ENCODE results near the gene IFT74.
A peak's percentile ranks its signal among the peaks of the same experiment; 100 is the strongest.

The IFT74 gene

GRCh38 chr9:26975728-26976707, 19.8 kb downstream of the IFT74 start:
- peak; percentile 2 to 27 for DNase-seq

- no peak for DNase-seq
These were observed 27.1 kb downstream of the IFT74 start for GRCh38 chr9:26983340-26983739.

GRCh38 chr9:26995810-26996209, 39.6 kb downstream of the IFT74 start:
- no peak for DNase-seq

GRCh38 chr9:27003426-27004077, 47.3 kb downstream of the IFT74 start:
- no peak for DNase-seq

- no peak for DNase-seq
These were observed 49.3 kb downstream of the IFT74 start, which contains the start of gene LRRC19 for GRCh38 chr9:27005491-27005890. TSS of gene LRRC19 (minus strand) at chr9:27005672. CDS start at chr9:26999694, 5,978 bp downstream.

GRCh38 chr9:27019589-27019988, 63.4 kb downstream of the IFT74 start:
- DNase-seq = no peak

DNA sequence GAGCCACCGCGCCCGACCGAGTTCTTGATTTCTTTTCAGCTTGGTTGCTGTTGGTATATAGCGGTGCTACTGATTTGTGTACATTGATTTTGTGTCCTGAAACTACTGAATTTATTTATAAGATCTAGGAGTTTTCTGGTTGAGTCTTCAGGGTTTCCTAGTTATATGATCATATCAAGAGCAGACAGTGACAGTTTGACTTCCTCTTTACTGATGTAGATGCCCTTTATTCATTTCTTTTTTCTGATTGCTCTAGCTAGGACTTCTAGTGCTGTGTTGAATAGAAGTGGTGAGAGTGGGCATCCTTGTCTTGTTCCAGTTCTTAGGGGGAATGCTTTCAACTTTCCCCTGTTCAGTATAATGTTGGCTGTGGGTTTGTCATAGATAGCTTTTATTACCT, 66.7 kb downstream of the IFT74 start:
- DNase-seq = no peak

GRCh38 chr9:27029186-27029585, 73.0 kb downstream of the IFT74 start:
- no peak for DNase-seq

DNA sequence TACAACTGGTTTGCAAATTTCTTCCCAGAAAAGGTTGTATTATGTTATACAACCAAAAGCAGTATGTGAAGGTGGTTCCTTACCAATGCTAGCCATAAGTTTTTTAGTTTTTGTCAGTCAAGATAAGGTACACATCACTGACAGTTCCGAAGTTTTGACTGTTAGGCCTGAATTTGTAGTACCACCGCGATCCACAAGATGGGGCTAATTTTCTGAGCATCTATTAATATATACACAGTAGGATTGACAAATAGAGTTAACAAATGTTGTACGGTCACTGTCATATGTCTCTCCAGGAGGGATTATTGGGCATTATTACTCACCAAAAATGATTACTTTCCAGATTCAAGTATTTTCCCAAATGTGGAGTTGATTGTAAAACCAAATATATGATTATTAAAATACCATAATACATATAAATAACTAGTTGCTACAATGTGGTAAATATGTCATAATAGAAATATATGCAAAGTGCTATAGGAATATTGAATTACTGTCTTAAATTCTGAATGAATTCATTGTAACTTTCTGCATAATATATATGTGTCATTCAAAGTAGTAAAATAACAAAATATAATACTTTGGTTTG, 77.7 kb downstream of the IFT74 start:
- DNase-seq = peak; percentile 2 to 74

DNA sequence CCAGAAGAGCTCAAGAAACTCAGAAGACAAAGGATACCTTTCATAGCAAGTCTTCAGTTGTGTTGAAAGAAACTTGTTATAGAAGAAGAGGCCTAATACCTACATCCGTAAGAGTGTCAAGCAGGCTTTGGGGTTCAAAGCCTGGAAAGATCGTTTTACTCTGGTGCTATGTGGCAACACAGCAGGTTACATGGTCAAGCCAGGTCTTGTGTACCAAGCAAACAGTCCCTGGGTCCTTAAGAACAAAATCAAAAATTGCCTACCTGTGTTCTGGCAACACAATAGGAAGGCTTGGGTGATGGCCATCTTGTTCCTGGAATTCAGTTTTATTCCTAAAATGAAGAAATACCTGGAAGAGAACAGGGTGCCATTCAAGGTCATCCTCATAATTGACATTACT, 81.3 kb downstream of the IFT74 start:
- no peak for DNase-seq

DNA sequence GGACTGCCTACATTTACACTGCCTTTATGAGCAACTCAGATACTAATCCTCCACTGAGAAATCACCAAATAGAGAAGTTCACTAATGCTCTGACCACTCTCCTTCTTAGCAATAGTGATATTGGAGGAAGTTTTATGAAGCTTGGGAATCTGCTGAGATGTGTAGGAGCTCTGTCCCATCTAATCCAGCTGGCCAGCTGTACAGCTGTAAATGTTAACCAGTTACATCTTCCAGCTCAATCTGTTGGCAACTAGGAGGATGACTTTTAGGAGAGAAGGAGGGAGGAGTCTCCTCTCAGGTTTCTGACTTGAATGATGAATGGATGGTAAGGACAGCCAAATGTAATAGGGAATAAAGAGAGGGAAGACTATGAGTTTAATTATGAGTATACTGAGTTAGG, 85.5 kb downstream of the IFT74 start:
- DNase-seq = no peak

GRCh38 chr9:27042476-27042875, 86.3 kb downstream of the IFT74 start:
- DNase-seq = no peak

GRCh38 chr9:27043176-27043575, 87.0 kb downstream of the IFT74 start:
- no peak for DNase-seq

GRCh38 chr9:27047136-27047535, 90.9 kb downstream of the IFT74 start:
- no peak for DNase-seq

- DNase-seq = no peak
These were observed 97.3 kb downstream of the IFT74 start for GRCh38 chr9:27053369-27054022.

DNA sequence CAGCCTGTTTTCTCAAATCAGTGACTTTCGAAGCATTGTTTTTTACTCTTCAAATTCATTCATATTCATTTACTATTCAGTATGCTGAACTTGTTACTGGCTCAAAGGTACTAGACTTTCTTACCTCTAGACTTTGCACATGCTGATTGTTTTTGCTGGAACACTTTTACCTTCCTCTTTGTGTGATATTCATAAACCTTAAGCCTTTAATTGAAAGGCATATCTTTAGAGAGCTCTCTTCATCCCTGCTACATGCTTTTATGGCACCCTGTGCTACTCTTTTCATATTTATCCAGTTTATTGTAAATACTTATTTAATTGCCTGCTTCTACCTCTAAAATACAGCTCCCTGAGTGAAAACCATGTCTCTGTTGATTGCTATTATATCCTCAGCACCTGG, 97.9 kb downstream of the IFT74 start:
- DNase-seq = no peak

DNA sequence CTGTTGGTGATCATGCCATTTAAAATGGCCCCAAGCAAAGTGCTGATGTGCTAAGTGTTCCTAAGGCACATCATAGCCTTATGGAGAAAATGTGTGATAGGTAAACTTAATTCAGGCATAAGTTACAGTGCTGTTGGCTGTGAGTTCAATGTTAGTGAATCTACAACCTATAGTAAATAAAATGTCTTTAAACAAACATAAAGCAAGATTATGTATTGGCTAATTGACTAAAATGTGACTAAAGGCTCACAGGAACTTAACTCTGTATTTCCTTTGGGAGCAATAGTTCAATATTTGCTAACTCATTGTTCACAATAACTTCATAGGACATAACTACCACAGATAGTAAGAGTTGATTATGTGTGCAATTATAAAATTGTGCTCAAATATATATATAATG, 98.6 kb downstream of the IFT74 start:
- DNase-seq = no peak

DNA sequence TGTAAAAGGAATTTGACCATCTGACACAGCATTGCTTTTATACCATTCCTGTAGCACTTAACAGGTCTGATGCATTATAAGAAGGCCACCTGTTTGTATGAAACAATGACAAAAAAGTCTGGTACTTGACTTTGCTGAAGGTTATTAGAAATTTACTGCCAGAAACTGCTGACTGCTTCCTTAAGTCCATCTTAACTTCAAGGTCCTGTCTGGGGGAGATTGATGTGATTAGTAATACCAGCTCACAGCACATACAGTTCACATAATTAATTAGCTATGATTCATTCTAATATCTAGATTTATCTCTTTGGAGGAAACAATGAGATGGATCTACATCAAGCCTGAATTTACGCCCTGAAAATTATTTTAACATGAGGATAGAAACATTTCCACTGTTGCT, 103.2 kb downstream of the IFT74 start:
- no peak for DNase-seq

- no peak for DNase-seq
These were observed 103.7 kb downstream of the IFT74 start for GRCh38 chr9:27059907-27060306.

- no peak for DNase-seq
These were observed 109.1 kb downstream of the IFT74 start for GRCh38 chr9:27065288-27065687.

DNA sequence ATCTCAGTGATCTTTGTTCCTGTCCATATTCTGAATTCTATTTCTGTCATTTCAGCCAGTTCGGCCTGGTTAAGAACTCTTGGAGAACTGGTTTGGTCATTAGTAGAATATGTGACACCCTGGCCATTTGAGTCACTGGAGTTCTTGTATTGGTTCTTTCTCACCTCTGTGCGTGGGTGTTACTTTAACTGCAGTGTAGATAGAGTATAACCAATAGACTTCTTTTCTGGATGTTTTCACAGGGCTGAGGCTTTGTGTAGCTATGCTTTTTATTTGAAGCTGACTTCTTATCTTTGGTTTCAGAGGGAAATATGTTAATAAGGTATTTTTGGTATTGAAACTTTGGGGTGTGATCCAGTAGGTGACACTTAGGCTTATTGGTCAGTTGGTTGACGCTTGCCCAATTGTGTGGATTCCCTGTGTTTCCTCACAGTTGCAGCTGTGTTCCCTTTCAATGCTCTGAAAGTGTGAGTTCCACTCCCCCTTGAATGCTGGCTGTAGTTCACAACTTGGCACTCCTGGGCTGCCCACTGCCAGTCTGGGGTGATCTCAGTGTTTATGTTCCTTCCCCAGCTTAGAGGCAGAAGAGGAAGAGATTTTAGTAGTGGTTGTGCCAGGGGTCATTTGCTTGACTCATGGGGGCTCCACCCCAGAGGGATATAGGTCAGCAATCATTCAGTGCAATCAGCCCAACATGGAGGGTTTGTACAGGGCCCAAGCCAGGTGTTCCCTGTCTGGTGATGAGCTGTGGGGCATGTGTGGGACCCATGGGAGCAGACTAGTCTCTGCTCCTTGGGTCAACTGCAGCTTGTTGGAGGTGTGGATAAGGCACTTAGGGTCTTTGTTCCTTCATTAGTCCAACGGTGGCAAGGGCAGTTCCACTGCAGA, 117.9 kb downstream of the IFT74 start:
- DNase-seq = no peak

DNA sequence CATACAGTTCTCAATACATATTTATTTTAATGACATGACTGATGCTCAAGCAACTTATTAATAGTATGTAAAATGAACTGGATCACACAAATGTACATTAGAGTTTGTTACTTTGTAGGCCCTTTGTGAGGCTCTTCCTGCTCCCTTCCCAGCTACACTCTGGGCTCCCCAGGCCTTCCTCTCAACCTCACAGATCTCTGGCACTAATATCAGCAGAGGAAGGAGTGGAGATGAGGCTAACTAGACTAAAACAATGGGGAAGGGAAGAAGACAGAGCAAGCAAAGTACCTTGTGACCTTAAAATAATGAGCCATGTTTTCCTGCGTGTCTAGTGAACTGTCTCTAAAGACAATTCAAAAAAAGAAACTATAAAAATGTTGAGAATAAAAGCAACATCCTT, 122.5 kb downstream of the IFT74 start:
- DNase-seq = no peak
